Sigmoid colon (tissue), 7 donors: ENCODE results near the gene PDZRN3. TPM values are rescaled to one million over a fixed set of nuclear protein-coding genes. Genes with fewer than 3 reads are reported as not detected.

ENCODE experiments used
- DNase-seq: peaks from one replicate; pipeline ENCODE4 v3.0.0-alpha.2; 2019
- H3K27ac ChIP-seq, 4 donors: fragments of 200-600 bp; sonication (generic); one replicate each; pipeline ENCODE4 v1.5.1; 2016 to 2019; ENCODE audit warnings: mild to moderate bottlenecking in 1 of 4
- H3K27me3 ChIP-seq, 3 donors: fragments of 200-600 bp; sonication (generic); one replicate each; pipeline ENCODE4 v1.5.1; 2019; ENCODE audit warnings: mild to moderate bottlenecking in 1 of 3
- H3K36me3 ChIP-seq, 4 donors: fragments of 200-600 bp; sonication (generic); one replicate each; pipeline ENCODE4 v1.5.1; 2016 to 2019
- H3K4me1 ChIP-seq, 4 donors: fragments of 200-600 bp; sonication (generic); one replicate each; pipeline ENCODE4 v1.5.1; 2017 to 2019
- H3K4me3 ChIP-seq, 4 donors: fragments of 200-600 bp; sonication (generic); one replicate each; pipeline ENCODE4 v1.5.1; 2017 to 2019; ENCODE audit warnings: mild to moderate bottlenecking in 2 of 4, moderate library complexity in 1 of 4
- H3K9me3 ChIP-seq, 4 donors: fragments of 200-600 bp in 3 of 4; sonication (generic) in 3 of 4; one replicate each; pipeline versions ENCODE4 v1.5.1 to v1.6.1; 2013 to 2019
- EP300 ChIP-seq, 4 donors: sonication (generic); formaldehyde crosslinking; IDR thresholded peaks; one replicate each; pipeline ENCODE4 v1.6.1; 2017; ENCODE audit warnings: antibody characterized with exemption in 4 of 4
- POLR2A ChIP-seq, 2 donors: fragments of 450-650 bp; IDR thresholded peaks; one replicate each; pipeline ENCODE4 v1.6.1; 2016; ENCODE audit warnings: antibody characterized with exemption in 2 of 2, mild to moderate bottlenecking in 2 of 2, moderate library complexity in 2 of 2
- POLR2AphosphoS5 ChIP-seq, 4 donors: sonication (generic); formaldehyde crosslinking; IDR thresholded peaks; one replicate each; pipeline ENCODE4 v1.6.1; 2017; ENCODE audit warnings: antibody characterized with exemption in 4 of 4
- WGBS, 2 donors: extraction: QIAGEN DNeasy Blood & Tissue Kit; methylation state at CpG; one replicate each; pipeline ENCODE4 v1.1.7; 2013; 5-methylcytosine and 5-hydroxymethylcytosine counted together
- intact Hi-C: fragments of 100-400 bp; cut with DNase I; formaldehyde crosslinking; loops from one replicate; pipeline ENCODE4 v1.15.1; 2023
- polyA plus RNA-seq, 3 donors: library from polyadenylated mRNA; stranded (reverse); fragments of 200-250 nt; gene quantifications; one replicate each; pipeline ENCODE4 v1.2.3, GENCODE V29; 2013
- total RNA-seq, 4 donors: library from RNA; depleted of rRNA; stranded (reverse); fragments of >200 nt; gene quantifications; one replicate each; pipeline ENCODE4 v1.1.0, GENCODE V29; 2016
- TF ChIP-seq, protein P1 (sequence below), 4 experiments: fragments of 450-650 bp in 3 of 4; fragments of 200-600 bp in 1 of 4; IDR thresholded peaks; one replicate each; pipeline ENCODE4 v1.5.1; 2016 to 2019; ENCODE audit warnings: antibody characterized with exemption in 4 of 4, mild to moderate bottlenecking in 3 of 4, moderate library complexity in 2 of 4
- donor health status: healthy with polysubstance abuse.
- donor health status: Bipolar disorder and iron deficiency.
- donor health status: healthy.

Gene PDZRN3
- total and polyA plus RNA-seq, 7 donors = 7.2 to 209 (median 172) TPM

DNA sequence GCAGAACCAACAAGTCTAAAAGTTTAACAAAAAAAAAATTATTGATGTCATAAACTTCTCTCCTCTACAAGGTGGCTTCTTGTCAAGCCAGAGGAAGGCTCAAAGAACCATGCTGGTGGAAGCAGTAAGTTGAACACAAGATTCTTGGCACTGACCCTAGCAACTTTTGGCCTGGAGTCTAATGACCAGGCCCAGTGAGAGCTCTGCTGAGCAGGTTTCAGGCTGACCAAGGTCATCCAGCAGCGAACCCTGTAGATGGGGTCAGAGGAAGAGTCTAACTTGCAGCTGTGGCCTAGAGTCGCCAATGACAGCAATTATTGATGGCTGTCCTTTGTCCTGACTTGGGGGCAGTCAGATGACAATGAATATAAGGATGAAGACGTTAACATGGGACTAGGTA is 43.1 kb upstream of the PDZRN3 start:
- intact Hi-C loops = no loop called here
- H3K9me3 ChIP-seq = no peaks in the 10 kb centered on the region
- no peaks in the 10 kb centered on the region for H3K4me1 ChIP-seq
- H3K27me3 ChIP-seq = no peaks in the 10 kb centered on the region
- H3K4me3 ChIP-seq = no peak overlapping the region
- TF ChIP-seq, protein P1, sequence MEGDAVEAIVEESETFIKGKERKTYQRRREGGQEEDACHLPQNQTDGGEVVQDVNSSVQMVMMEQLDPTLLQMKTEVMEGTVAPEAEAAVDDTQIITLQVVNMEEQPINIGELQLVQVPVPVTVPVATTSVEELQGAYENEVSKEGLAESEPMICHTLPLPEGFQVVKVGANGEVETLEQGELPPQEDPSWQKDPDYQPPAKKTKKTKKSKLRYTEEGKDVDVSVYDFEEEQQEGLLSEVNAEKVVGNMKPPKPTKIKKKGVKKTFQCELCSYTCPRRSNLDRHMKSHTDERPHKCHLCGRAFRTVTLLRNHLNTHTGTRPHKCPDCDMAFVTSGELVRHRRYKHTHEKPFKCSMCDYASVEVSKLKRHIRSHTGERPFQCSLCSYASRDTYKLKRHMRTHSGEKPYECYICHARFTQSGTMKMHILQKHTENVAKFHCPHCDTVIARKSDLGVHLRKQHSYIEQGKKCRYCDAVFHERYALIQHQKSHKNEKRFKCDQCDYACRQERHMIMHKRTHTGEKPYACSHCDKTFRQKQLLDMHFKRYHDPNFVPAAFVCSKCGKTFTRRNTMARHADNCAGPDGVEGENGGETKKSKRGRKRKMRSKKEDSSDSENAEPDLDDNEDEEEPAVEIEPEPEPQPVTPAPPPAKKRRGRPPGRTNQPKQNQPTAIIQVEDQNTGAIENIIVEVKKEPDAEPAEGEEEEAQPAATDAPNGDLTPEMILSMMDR (IDR thresholded peaks at IDR 0.05) = no peak
- TF ChIP-seq POLR2A (IDR thresholded peaks at IDR 0.05) = no peak
- TF ChIP-seq EP300 (IDR thresholded peaks at IDR 0.05) = no peak
- TF ChIP-seq POLR2AphosphoS5 (IDR thresholded peaks at IDR 0.05) = no peak
- H3K36me3 ChIP-seq = no peaks in the 10 kb centered on the region
- no peak for DNase-seq
- 59 to 74% methylated on average over 3 of the region's 3 CpGs for WGBS, 2 donors
- no peak overlapping the region for H3K27ac ChIP-seq

DNA sequence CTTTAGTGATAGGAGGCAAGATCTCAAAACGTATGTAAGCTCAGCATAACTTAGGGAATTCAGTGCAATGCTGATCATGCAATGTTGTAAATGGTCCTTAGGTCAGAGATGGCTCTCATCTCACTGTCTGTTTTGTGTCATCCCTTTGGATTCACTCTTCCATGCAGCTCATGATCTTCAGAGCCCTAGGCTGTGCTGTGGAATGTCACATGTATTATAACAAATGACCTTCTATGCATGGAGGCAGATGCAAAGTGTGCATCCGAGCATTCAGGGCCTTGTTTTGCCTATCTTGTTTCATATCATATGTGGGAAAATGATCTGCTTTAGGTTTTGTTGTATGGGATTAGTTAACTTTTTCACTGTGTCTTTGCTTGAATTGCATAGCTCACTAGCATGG is 40.5 kb upstream of the PDZRN3 start:
- 84 to 89% methylated on average over 2 of the region's 2 CpGs for WGBS, 2 donors
- intact Hi-C loops = no loop called here
- H3K4me1 ChIP-seq = no peaks in the 10 kb centered on the region
- no peaks in the 10 kb centered on the region for H3K27me3 ChIP-seq
- no peaks in the 10 kb centered on the region for H3K36me3 ChIP-seq
- no peak overlapping the region for H3K27ac ChIP-seq
- TF ChIP-seq, protein P1 (IDR thresholded peaks at IDR 0.05) = no peak
- TF ChIP-seq POLR2AphosphoS5 (IDR thresholded peaks at IDR 0.05) (no peak), POLR2A (IDR thresholded peaks at IDR 0.05) (no peak), EP300 (IDR thresholded peaks at IDR 0.05) (no peak)
- no peak for DNase-seq
- no peak overlapping the region for H3K4me3 ChIP-seq
- H3K9me3 ChIP-seq = no peaks in the 10 kb centered on the region

DNA sequence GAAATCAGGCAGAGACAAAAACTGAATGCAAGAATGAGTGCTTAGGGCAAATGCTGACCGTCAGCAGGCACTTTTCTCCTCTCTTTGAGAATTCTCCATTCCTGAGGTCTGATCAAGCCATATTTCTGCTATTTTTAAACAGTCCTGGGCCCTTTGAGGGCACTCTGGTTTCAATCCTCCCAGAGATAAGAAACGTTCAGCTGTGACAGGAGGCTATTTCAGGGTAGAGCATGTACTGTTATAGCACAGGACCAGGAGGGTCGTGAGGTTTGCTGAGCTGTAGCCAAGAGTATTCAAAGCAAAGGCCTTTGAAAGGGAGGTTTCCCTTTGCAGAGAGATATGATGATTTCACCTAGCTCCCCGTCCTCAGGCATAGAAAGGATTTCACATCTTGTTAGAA is 39.6 kb upstream of the PDZRN3 start:
- H3K27ac ChIP-seq = no peak overlapping the region
- H3K4me3 ChIP-seq = no peak overlapping the region
- no peak for DNase-seq
- H3K27me3 ChIP-seq = no peaks in the 10 kb centered on the region
- no peaks in the 10 kb centered on the region for H3K9me3 ChIP-seq
- peaks cover 0 to 3% (median 2%) of the 10 kb centered on the region in 4 donors for H3K4me1 ChIP-seq
- intact Hi-C loops = no loop called here
- TF ChIP-seq POLR2A (IDR thresholded peaks at IDR 0.05) (no peak), EP300 (IDR thresholded peaks at IDR 0.05) (no peak), POLR2AphosphoS5 (IDR thresholded peaks at IDR 0.05) (no peak)
- H3K36me3 ChIP-seq = no peaks in the 10 kb centered on the region
- WGBS, 2 donors = 66% methylated on average over 4 of the region's 4 CpGs

DNA sequence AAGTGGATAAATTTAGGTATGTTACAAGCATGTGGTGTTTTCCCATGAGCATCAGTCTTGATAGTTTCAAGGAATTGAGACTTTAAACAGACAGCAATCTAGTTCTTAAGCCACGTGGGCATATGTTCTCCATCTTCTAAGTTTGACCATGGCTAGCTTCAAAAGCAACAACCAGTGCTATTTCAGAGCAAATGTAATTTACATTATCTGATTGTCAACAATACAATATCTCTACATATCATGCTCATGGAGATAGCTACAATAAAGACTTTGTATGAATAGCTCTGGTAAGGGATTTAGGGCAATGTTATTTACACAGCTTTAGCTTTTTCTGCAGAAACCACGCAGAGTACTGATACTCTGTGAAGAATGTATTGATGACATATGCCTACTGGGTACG is 38.8 kb upstream of the PDZRN3 start:
- Histone ChIP-seq H3K4me1 (peaks cover 0 to 12% (median 11%) of the 10 kb centered on the region in 4 donors), H3K27ac (no peak overlapping the region), H3K27me3 (no peaks in the 10 kb centered on the region), H3K36me3 (no peaks in the 10 kb centered on the region), H3K4me3 (no peak overlapping the region), H3K9me3 (no peaks in the 10 kb centered on the region)
- WGBS, 2 donors = 16 to 64% methylated on average over 3 of the region's 3 CpGs
- intact Hi-C loops = no loop called here
- no peak for TF ChIP-seq POLR2A (IDR thresholded peaks at IDR 0.05)
- TF ChIP-seq POLR2AphosphoS5 (IDR thresholded peaks at IDR 0.05) = no peak
- no peak for TF ChIP-seq EP300 (IDR thresholded peaks at IDR 0.05)
- TF ChIP-seq, protein P1 (IDR thresholded peaks at IDR 0.05) = no peak
- no peak for DNase-seq

DNA sequence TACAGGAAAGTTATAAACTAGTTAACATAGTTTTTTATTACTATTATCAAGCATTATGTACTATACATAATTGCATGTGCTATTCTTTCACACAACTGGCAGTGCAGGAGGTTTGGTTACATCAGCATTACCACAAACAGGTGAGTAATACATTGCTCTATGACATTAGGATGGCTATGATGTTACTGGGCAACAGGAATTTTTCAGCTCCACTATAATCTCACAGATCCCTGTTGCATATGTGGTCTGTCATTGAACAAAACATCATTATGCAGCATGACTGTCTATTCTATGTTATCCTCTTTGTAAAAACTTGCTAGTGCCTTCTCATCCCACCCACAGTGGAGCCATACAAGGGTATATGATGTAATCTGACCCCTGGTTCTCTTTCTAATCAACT is 36.5 kb upstream of the PDZRN3 start:
- intact Hi-C loops = no loop called here
- H3K36me3 ChIP-seq = no peaks in the 10 kb centered on the region
- no peaks in the 10 kb centered on the region for H3K27me3 ChIP-seq
- DNase-seq = no peak
- peaks cover 0 to 20% (median 16%) of the 10 kb centered on the region in 4 donors for H3K4me1 ChIP-seq
- no peak overlapping the region for H3K4me3 ChIP-seq
- TF ChIP-seq POLR2A (IDR thresholded peaks at IDR 0.05) (no peak), EP300 (IDR thresholded peaks at IDR 0.05) (no peak), POLR2AphosphoS5 (IDR thresholded peaks at IDR 0.05) (no peak)
- TF ChIP-seq, protein P1 (IDR thresholded peaks at IDR 0.05) = no peak
- H3K9me3 ChIP-seq = no peaks in the 10 kb centered on the region
- no peak overlapping the region for H3K27ac ChIP-seq
